Measurements from ENCODE around the gene PRSS36.
A peak's percentile ranks its signal among the peaks of the same experiment; 100 is the strongest.

The PRSS36 gene

GRCh38 chr16:31125844-31126243 lies 24.0 kb downstream of the PRSS36 start:
- no peaks in the 10 kb centered on the region for H3K27me3 ChIP-seq (ENCODE audit: control insufficient read depth, insufficient read depth, low read length)
- no peak overlapping the region for H3K4me3 ChIP-seq (ENCODE audit: low read length)
- H3K4me1 ChIP-seq (ENCODE audit: control insufficient read depth, insufficient read depth, low read length), result no peaks in the 10 kb centered on the region
- H3K9ac ChIP-seq (ENCODE audit: low read length), result no peak overlapping the region
- H3K27ac ChIP-seq (ENCODE audit: low read depth, low read length), result no peak overlapping the region
- H3K36me3 ChIP-seq (ENCODE audit: control insufficient read depth, insufficient read depth, low read length), result peaks cover 12% of the 10 kb centered on the region

- no peak overlapping the region for H3K9ac ChIP-seq (ENCODE audit: low read length)
- no peak overlapping the region for H3K27ac ChIP-seq (ENCODE audit: low read depth, low read length)
- peaks cover 10% of the 10 kb centered on the region for H3K36me3 ChIP-seq (ENCODE audit: control insufficient read depth, insufficient read depth, low read length)
Measured at GRCh38 chr16:31120129-31120528, 29.7 kb downstream of the PRSS36 start.

GRCh38 chr16:31118223-31119155 lies 31.4 kb downstream of the PRSS36 start:
- Histone ChIP-seq H3K27ac (ENCODE audit: low read depth, low read length) (peak overlapping the region; percentile 97), H3K36me3 (ENCODE audit: control insufficient read depth, insufficient read depth, low read length) (peaks cover 10% of the 10 kb centered on the region), H3K4me1 (ENCODE audit: control insufficient read depth, insufficient read depth, low read length) (peaks cover 6% of the 10 kb centered on the region), H3K27me3 (ENCODE audit: control insufficient read depth, insufficient read depth, low read length) (no peaks in the 10 kb centered on the region), H3K4me3 (ENCODE audit: low read length) (peak overlapping the region; percentile 86), H3K9ac (ENCODE audit: low read length) (peak overlapping the region; percentile 74)

More at GRCh38 chr16:31120129-31120528, 29.7 kb downstream of the PRSS36 start:
- Histone ChIP-seq H3K4me1 (ENCODE audit: control insufficient read depth, insufficient read depth, low read length) (peaks cover 6% of the 10 kb centered on the region), H3K27me3 (ENCODE audit: control insufficient read depth, insufficient read depth, low read length) (no peaks in the 10 kb centered on the region), H3K4me3 (ENCODE audit: low read length) (no peak overlapping the region)

GRCh38 chr16:31117384-31118222 lies 32.3 kb downstream of the PRSS36 start, which contains the start of gene KAT8:
KAT8 (plus strand) TSS chr16:31117664; CDS start chr16:31117682, 18 bp downstream.
- Histone ChIP-seq H3K9ac (ENCODE audit: low read length) (peak within 1 kb of the TSS; percentile 74), H3K36me3 (ENCODE audit: control insufficient read depth, insufficient read depth, low read length) (peaks cover 13% of the 10 kb centered on the region), H3K4me1 (ENCODE audit: control insufficient read depth, insufficient read depth, low read length) (peaks cover 6% of the 10 kb centered on the region), H3K27ac (ENCODE audit: low read depth, low read length) (peak within 1 kb of the TSS; percentile 97), H3K4me3 (ENCODE audit: low read length) (peak within 1 kb of the TSS; percentile 86), H3K27me3 (ENCODE audit: control insufficient read depth, insufficient read depth, low read length) (no peaks in the 10 kb centered on the region)

- Histone ChIP-seq H3K9ac (ENCODE audit: low read length) (no peak overlapping the region), H3K27me3 (ENCODE audit: control insufficient read depth, insufficient read depth, low read length) (no peaks in the 10 kb centered on the region), H3K4me3 (ENCODE audit: low read length) (no peak overlapping the region), H3K36me3 (ENCODE audit: control insufficient read depth, insufficient read depth, low read length) (peaks cover 24% of the 10 kb centered on the region), H3K27ac (ENCODE audit: low read depth, low read length) (no peak overlapping the region), H3K4me1 (ENCODE audit: control insufficient read depth, insufficient read depth, low read length) (peaks cover 6% of the 10 kb centered on the region)
Measured at GRCh38 chr16:31114468-31114867, 35.4 kb downstream of the PRSS36 start.

GRCh38 chr16:31113121-31114120 lies 36.4 kb downstream of the PRSS36 start:
- Histone ChIP-seq H3K27me3 (ENCODE audit: control insufficient read depth, insufficient read depth, low read length) (no peaks in the 10 kb centered on the region), H3K36me3 (ENCODE audit: control insufficient read depth, insufficient read depth, low read length) (peaks cover 27% of the 10 kb centered on the region), H3K9ac (ENCODE audit: low read length) (no peak overlapping the region), H3K27ac (ENCODE audit: low read depth, low read length) (no peak overlapping the region), H3K4me3 (ENCODE audit: low read length) (no peak overlapping the region), H3K4me1 (ENCODE audit: control insufficient read depth, insufficient read depth, low read length) (peaks cover 4% of the 10 kb centered on the region)

- Histone ChIP-seq H3K4me1 (ENCODE audit: control insufficient read depth, insufficient read depth, low read length) (no peaks in the 10 kb centered on the region), H3K9ac (ENCODE audit: low read length) (no peak overlapping the region), H3K36me3 (ENCODE audit: control insufficient read depth, insufficient read depth, low read length) (peaks cover 27% of the 10 kb centered on the region), H3K4me3 (ENCODE audit: low read length) (no peak overlapping the region), H3K27me3 (ENCODE audit: control insufficient read depth, insufficient read depth, low read length) (no peaks in the 10 kb centered on the region), H3K27ac (ENCODE audit: low read depth, low read length) (no peak overlapping the region)
Measured at GRCh38 chr16:31112711-31113110, 37.2 kb downstream of the PRSS36 start.

GRCh38 chr16:31111881-31112466 lies 37.9 kb downstream of the PRSS36 start:
- no peak overlapping the region for H3K27ac ChIP-seq (ENCODE audit: low read depth, low read length)
- peaks cover 27% of the 10 kb centered on the region for H3K36me3 ChIP-seq (ENCODE audit: control insufficient read depth, insufficient read depth, low read length)
- no peak overlapping the region for H3K4me3 ChIP-seq (ENCODE audit: low read length)
- no peaks in the 10 kb centered on the region for H3K27me3 ChIP-seq (ENCODE audit: control insufficient read depth, insufficient read depth, low read length)
- no peaks in the 10 kb centered on the region for H3K4me1 ChIP-seq (ENCODE audit: control insufficient read depth, insufficient read depth, low read length)
- no peak overlapping the region for H3K9ac ChIP-seq (ENCODE audit: low read length)

- H3K36me3 ChIP-seq (ENCODE audit: control insufficient read depth, insufficient read depth, low read length), result peaks cover 27% of the 10 kb centered on the region
- no peak overlapping the region for H3K9ac ChIP-seq (ENCODE audit: low read length)
- no peak overlapping the region for H3K4me3 ChIP-seq (ENCODE audit: low read length)
- H3K27ac ChIP-seq (ENCODE audit: low read depth, low read length), result no peak overlapping the region
- no peaks in the 10 kb centered on the region for H3K27me3 ChIP-seq (ENCODE audit: control insufficient read depth, insufficient read depth, low read length)
- peaks cover 3% of the 10 kb centered on the region for H3K4me1 ChIP-seq (ENCODE audit: control insufficient read depth, insufficient read depth, low read length)
Measured at GRCh38 chr16:31110106-31111034, 39.5 kb downstream of the PRSS36 start.

- H3K9ac ChIP-seq (ENCODE audit: low read length), result no peak overlapping the region
- no peak overlapping the region for H3K27ac ChIP-seq (ENCODE audit: low read depth, low read length)
- H3K4me3 ChIP-seq (ENCODE audit: low read length), result no peak overlapping the region
- no peaks in the 10 kb centered on the region for H3K27me3 ChIP-seq (ENCODE audit: control insufficient read depth, insufficient read depth, low read length)
- peaks cover 27% of the 10 kb centered on the region for H3K36me3 ChIP-seq (ENCODE audit: control insufficient read depth, insufficient read depth, low read length)
- H3K4me1 ChIP-seq (ENCODE audit: control insufficient read depth, insufficient read depth, low read length), result peaks cover 3% of the 10 kb centered on the region
Measured at GRCh38 chr16:31109622-31110021, 40.2 kb downstream of the PRSS36 start.
